ENCODE results near the gene GALNT17.
"Not testable (repeated sequence)": the region's sequence is repeated elsewhere in the genome, so short reads cannot be mapped to it uniquely, and the experiment has no call there.

GALNT17 gene

GRCh38 chr7:71635849-71636248 lies 503.9 kb downstream of the GALNT17 start:
- DNase-seq (ENCODE audit: low read depth): not testable (repeated sequence)

DNA sequence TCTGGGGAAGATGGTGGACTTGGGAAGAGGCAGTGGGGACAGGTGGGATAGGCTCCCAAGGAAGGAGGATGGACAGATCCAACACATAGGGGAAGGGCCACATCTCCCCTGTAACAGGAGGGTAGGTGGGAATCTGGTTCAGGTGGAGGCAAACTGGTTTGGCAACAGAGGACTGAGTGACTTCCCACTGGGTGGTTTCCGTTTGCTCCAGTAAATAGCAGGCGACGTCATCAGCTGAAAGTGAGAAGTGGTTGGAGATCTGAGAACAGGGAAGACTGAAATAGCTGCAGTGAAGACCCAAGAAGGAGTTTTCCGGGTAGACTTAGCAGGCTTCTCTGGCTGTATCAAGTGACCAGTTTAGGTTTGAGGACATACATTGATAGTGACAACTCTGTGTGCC lies 504.4 kb downstream of the GALNT17 start:
- DNase-seq (ENCODE audit: low read depth): no peak

- no peak for DNase-seq (ENCODE audit: low read depth)
Observed at GRCh38 chr7:71637578-71637977, 505.6 kb downstream of the GALNT17 start.

DNA sequence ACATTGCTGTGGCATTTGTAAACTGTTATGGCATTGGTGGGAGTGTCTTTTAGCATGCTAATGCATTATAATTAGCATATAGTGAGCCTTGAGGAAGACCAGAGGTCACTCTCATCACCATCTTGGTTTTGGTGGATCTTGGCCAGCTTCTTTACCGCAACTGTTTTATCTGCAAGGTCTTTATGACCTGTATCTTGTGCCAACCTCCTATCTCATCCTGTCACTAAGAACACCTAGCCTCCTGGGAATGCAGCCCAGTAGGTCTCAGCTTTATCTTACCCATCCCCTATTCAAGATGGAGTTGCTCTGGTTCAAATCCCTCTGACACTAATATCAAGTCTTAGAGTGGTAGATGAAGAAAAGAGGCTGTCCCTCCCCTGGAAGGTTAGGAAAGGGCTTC lies 506.2 kb downstream of the GALNT17 start:
- no peak for DNase-seq (ENCODE audit: low read depth)

DNA sequence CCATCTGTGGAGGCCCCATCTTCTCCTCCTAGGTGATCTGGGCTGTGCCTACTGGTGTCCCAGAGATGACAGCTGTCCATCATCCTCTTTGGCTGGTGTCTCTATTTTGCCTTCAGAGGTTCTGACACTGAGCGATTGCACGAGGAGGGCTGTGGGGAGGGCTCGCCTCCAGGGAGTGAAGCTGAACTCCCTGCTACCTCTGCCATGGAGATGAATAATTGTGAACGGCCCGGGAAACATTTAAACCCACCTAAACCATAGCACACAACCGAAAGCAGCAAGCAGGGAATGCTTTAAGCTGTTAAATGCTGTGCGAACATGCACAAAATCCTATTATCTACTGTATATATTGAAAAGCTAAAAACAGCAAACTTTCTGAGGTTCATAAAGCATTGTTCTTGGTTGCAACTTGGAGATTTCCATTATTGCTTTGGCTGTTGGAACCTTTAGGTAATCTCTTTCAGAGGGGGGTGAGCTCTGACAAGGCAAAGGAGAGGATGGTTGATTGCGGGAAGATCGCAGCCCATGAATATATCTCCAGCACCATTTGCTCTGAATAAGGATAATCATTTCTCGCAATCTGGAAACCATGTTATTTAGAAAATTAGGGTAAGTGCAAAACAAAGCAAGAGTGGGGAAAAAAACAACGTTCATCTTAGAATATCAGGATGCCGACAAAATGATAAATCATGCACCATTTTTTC lies 507.6 kb downstream of the GALNT17 start:
- DNase-seq (ENCODE audit: low read depth): no peak

- not testable (repeated sequence) for DNase-seq (ENCODE audit: low read depth)
Observed at GRCh38 chr7:71643031-71643430, 511.1 kb downstream of the GALNT17 start.

- no peak for DNase-seq (ENCODE audit: low read depth)
Observed at GRCh38 chr7:71645836-71646235, 513.9 kb downstream of the GALNT17 start.

GRCh38 chr7:71649812-71650211 lies 517.9 kb downstream of the GALNT17 start:
- no peak for DNase-seq (ENCODE audit: low read depth)

DNA sequence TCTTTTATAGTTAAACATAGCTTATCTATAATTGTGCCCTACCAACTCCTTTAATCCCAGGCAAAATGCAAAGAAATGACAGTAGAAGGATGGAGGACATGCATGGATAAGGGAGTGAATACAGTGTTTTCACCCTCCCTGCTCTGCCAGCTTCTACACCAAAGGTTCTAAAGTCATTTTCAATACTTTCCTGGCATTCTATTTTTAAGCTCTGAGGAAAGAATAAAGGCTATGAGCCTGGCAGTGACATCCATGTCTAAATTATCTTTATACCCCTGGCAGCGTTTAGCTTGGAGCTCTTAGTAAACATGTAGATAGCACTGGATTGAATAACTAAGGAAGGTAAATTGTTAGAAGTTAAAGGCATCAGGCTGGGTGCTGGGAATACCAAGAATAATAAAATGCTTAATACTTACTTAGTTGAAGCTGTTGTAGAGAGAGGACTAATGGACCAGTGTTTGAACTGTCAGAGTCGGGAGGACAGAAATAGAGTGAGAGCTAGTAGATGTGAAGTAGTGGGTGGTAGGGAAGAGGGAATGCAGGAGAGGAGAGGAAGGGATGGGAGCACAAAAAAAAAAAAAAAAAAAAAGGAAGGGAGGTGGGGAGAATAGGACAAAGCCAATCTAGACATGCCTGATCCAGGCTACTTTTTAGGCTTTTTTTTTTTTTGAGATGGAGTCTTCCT lies 518.9 kb downstream of the GALNT17 start:
- no peak for DNase-seq (ENCODE audit: low read depth)

DNA sequence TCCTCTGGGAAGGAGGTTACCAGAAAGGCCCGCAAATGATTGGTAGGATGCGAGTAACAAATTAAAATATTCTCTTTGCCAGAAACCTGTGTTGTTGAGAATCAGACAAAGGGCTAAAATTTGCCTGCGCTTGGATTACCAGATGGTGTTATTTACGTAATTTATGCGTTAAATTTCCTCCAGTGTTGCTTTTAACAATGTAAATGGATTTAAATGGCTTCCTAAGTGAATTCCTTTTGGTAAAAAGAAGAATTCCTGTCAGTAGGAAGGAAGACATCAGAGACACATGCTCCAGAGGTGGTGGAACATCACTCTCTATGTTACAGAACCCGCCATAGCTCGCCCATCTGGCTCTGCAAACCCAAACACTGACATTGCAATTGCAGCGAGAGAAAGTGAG lies 520.6 kb downstream of the GALNT17 start:
- no peak for DNase-seq (ENCODE audit: low read depth)

DNA sequence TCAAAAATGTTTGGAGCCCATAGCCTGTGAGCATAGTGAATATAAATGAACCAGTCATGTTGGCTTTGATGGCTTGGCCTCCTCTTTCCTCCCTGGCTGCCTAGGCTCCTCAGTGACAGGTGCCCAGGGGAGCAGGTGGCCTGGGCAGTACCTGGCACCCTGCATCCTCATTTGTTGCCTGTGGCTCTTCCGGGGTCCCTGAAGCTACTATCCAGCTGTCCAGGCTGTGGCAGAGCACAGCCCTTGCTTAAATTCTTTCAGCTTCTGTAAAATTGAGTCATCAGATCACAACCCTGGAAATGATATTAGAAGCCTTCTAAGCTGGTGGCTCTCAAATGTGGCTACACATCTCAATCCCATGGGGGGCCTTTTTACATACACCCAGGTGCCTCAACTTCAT lies 525.4 kb downstream of the GALNT17 start:
- no peak for DNase-seq (ENCODE audit: low read depth)

GRCh38 chr7:71659622-71660021 lies 527.7 kb downstream of the GALNT17 start:
- no peak for DNase-seq (ENCODE audit: low read depth)

DNA sequence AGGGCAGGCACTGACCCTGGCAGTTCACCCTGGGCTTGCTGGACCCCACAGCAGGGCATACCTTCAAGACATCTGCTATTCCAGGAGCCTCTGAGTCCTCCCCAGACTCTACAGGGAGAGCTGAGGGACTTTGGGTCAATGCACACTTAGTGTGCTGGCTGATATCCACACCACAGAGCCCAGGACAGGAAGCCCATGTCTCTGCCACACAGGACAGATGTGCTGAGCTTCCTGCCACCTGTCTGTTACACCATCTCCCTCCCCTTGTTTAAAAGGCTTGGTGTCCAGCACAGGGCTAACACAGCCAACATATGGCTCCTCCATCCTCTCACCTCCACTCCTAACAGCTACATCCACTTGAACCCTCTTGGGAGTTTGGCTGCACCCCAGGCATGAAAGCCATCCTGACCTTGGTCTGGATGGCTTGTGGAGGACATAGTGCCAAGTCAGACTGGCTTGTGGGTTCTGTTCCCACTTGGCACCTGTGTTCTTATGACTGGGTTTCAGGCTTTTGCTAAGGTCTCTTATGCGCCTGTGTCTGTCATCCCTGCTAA lies 529.8 kb downstream of the GALNT17 start:
- DNase-seq (ENCODE audit: low read depth): no peak

GRCh38 chr7:71665716-71666115 lies 533.8 kb downstream of the GALNT17 start:
- no peak for DNase-seq (ENCODE audit: low read depth)

DNA sequence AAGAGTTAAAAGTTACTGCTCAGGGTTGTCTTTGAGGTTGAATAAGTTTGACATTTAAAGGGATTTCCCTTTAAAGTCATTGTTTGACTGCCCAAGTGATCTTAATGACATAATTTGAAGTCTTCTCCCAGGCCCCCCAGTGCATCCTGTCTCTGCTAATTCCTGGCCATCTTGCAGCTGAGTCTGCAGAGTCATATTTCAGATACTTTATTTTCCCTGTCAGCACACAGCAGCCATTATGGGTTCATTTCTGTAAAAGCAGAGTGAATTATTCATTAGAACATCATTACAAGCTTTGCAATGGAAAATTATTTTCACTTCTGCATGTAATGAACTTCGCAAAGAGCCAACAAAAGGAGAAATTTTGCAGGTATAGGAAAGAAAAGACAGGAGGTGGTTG lies 536.6 kb downstream of the GALNT17 start:
- no peak for DNase-seq (ENCODE audit: low read depth)

- no peak for DNase-seq (ENCODE audit: low read depth)
Observed at GRCh38 chr7:71679480-71679879, 547.5 kb downstream of the GALNT17 start.

DNA sequence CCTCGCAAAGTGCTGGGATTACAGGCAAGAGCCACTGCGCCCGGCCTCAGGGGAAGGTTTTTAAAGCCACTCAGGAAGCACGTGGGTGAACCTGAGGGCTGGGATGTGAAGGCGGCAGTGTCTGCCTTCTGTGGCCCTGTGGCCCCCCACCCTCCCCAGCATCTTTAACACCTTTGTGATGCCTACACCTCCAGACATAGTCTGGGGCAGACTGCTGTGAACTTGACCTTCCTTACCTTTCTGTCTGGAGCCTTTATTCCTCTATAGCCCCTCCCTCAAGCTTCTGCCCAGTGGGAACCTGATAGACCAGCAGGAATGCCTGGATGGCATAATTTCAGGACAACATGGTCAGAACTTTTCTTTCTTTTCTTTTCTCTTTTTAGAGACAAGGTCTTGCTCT lies 550.2 kb downstream of the GALNT17 start:
- DNase-seq (ENCODE audit: low read depth): no peak

GRCh38 chr7:71682841-71683781 lies 551.2 kb downstream of the GALNT17 start:
- no peak for DNase-seq (ENCODE audit: low read depth)

DNA sequence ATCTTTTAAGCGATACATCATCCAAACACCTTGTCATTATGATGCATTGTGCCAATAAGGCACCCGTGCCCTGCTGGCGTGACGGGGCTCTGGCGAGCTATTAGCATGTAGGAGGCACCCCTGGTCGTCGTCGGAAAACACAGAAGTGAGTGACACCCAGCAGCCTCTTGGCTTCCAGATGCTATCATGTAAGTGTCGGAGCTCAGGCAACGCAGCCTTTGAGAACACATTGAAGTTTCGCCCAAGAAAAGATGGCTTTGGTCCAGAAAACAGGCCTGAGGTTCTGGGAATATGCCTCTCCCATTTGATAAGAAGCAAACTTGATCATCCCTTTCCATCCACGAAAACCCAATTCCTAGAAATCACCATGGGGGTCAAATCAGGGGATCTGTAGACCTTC lies 555.3 kb downstream of the GALNT17 start:
- DNase-seq (ENCODE audit: low read depth): no peak

DNA sequence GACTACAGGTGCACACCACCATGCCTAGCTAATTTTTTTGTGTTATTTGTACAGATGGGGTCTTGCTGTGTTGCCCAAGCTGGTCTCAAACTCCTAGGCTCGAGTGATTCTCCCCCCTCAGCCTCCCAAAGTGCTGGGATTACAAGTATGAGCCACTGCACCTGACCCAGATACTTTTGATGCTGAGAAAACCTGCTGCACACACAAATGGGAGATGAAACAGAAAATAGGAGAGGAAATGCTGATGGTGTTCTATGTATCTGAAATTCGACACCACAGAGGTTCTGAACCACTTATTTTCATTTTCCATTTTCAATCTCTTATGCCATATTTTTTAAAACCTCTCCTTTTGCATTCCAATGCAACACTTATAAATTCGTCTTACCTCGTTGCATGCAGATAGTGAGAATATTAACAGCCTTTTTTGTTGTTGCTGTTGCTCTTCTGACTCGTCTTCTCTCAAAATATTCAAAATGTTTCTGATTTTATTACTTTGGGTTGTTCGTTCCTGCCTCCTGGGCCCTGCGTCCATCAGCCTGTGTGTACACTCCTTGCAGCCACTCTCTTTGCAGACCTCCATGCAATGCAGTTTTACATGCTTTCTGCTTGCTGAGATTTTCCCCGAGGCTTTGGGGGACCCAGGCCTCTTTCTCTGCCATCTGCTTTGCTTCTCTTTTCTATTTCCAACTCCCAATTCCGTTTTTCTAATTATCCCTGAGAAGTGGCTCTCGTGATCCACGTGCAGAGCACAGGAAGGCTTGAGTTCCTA lies 556.1 kb downstream of the GALNT17 start:
- no peak for DNase-seq (ENCODE audit: low read depth)

GRCh38 chr7:71691538-71691937 lies 559.6 kb downstream of the GALNT17 start:
- no peak for DNase-seq (ENCODE audit: low read depth)

DNA sequence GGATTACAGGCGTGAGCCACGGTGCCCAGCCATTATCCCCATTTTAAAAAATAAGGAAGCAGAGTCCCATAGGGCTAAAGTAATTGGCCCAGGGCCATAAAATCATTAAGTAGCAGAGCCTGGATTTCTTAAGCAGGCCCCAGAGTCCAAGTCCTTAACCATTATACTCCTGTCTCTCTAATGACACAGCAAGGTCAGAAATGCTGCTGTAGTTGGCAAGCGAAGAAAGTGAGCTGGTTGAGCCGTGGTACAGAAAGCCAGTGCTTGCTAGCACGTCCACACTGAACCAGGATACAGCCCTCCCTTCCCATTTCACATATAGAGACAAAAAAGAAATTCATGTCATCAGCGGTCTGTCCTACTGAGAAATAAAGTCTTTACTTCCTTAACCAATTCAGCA lies 562.7 kb downstream of the GALNT17 start:
- DNase-seq (ENCODE audit: low read depth): no peak

Data from stimulated activated CD8-positive, alpha-beta memory T cell treated with anti-CD3 and anti-CD28 coated beads, Interleukin-7, amount 100 ng/mL, for 24 hours (primary cell).